HG02571 (cell line): ENCODE measurements around the gene RAB28.

Experiments used
- ATAC-seq: cut with Tn5 transposase; IDR thresholded peaks from one replicate; pipeline ENCODE4 v1.9.1; 2021; ENCODE audit warnings: mild to moderate bottlenecking, moderate library complexity; ENCODE audit not compliant: unreplicated experiment

RAB28 gene

DNA sequence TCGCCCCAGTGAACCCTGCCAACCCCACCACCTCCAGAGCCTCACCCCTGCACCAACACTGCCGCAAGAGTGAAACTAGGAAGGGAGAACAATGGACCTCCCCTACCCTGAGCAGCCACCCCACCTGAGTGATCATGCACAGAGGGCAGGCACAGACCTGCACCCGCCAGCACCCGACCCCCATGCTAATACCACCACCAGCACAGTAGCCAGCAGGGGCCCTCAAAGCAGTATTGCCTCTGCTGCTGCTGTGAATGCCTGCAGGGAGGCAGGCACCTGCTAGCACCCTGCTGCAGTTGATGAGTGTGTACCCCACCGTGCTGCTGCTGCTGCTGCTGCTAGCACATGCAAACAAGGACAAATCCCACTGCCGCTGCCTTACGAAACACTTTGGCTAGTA is 100.1 kb downstream of the RAB28 start:
- no peak for ATAC-seq

DNA sequence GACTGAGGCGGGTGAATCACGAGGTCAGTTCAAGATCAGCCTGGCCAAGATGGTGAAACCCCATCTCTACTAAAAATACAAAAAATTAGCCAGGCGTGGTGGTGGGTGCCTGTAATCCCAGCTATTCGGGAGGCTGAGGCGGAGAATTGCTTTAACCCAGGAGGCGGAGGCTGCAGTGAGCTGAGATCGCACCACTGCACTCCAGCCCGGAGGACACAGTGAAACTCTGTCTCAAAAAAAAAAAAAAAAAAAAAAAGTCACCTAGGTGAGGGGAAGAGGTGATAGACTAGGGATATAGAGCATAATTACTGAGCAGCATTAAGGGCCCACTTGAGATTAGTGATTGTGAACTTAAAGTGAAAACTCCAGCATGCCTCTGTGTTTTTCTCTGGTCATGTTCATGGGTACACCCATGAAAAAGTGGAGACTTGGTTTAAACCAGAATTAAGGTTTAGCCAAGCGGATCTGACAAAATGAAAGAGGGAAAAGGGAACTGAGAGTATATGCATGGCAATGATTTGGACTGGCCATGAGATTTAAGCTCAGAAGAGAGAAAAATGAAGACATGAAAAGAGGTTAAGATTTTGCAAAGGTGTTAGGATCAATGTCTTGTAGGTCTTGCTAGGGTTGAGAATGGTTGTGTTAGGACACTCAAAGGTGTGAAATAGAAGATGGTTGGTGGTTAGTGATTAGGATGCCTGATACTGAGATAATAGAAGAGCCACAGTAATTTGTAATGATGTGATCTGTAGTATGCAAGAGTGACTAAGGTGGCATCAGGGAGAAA is 105.0 kb downstream of the RAB28 start:
- ATAC-seq: no peak

DNA sequence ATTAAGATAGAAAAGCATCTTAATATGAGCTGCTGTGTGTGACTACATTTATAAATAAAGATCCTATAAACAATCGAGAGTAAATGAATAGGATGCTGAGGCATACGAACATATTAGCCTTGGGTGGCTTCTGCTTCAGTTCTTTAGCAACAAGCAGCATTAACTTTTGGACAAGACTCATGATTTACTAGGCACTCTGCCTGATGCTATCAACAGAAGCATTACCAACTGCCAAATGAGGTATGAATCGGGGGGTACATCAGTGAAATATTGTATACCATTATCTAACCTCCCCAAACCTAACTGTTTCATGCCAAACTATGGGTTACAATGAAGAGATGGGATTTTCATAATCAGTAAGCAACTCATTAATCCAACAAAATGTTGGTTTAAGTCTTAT is 113.1 kb downstream of the RAB28 start:
- ATAC-seq: no peak

DNA sequence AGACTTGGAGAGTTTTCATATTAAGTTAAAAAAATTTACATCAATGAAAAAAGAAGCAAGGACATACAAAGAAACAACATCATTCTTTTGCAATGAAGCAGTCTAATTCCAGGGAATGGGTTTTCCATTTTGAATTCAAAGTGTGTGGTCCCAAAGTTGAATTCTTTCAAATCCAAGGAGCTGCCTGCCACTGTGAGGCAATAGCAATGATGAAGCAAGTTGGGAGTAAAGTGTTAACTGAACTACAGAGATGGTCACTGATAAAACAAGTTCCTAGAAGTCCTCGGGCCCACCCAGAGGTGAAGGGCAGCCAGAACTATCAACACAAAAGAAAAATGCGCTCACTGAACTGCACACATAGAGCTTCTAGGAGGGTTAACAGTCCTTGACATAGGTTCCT is 115.9 kb downstream of the RAB28 start:
- no peak for ATAC-seq

DNA sequence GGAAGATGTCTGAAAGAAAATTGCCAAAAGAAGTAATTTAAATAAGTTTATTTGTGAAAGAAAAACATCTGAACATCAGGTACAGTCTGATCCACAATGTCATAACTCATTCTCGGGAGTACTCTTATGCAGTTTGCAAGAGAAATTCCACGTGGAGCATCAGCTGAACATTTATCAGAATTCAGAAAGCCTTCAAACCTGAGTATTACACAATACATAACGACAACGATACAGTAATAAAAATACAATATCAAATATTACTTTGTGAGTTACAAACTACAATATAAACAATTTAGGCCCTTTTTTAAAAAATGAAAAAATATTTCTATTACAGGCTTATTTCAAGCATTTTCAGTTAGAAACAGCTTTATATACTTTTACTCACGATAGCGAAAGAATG is 116.4 kb downstream of the RAB28 start:
- no peak for ATAC-seq

DNA sequence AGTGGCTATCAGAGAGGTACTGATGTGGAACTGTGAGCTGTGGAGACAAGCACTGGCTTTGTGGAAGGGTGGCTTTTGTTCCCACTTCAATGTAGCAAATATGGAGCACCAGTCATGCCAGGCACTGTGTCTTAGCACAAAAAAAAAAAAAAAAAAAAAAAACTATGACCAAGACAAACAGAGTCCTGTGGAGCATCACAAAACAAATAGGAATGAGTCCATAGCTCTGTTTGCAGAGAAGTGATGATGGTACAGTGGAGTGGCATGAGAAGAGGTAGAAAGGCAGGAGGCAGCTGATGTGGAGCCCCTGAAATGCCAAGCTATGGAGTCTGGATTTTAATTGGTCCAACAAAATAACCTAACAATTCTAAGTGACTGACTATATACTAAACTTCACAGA is 116.9 kb downstream of the RAB28 start:
- no peak for ATAC-seq

DNA sequence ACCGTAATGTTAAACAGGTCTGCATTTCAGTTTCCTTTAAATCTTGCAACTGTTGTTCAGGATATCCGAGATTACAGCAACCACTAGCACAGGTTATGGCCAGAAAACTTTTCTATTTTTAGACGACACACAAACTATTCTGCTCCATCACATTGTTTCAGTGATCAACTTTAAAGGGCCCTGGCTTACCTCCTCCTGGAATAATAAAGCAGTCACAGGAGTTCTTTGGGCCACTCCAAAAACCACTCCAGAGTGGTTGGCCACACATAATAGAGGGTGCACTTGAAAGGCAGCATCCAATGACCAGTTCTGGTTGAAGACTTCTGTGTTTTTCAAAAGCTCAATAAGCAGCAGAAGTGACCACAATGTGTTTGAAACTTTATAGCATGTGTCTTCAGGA is 118.9 kb downstream of the RAB28 start:
- ATAC-seq: no peak

DNA sequence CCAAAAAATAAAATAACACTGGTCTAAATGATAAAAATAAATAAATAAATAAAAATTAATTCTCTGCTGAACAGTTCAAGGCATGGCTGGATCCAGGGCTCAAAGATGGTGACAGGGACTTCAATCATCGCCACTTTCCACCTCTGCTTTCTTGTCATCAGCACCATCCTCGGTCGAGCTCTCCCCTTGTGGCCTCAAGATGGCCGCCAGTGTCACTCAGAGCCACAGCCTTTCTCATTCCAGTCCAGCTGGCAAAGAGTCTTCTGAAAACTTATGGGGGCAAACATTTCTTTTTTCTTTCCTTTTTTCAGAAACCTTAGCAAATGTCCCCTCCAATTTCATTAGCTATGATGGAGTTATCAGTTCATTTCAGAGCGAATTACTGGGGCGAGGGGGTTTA is 119.5 kb downstream of the RAB28 start:
- no peak for ATAC-seq

DNA sequence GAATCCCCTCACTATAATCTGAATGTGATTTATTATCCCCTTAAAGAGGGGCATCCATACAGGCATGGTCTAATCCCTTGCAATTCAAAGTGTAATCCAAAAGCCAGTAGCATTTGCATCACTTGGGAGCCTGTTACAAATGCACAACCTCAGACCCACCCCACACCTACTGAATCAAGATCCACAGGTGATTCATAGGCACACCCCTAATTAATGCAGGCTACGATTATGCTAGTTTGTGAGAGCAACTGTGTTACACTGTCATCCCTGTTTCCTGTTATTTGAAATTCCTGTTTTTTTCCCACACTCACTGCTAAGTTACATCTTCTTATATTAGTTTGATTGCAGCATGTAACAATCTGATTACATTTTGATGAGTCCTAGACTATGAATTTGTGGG is 120.0 kb downstream of the RAB28 start:
- no peak for ATAC-seq

DNA sequence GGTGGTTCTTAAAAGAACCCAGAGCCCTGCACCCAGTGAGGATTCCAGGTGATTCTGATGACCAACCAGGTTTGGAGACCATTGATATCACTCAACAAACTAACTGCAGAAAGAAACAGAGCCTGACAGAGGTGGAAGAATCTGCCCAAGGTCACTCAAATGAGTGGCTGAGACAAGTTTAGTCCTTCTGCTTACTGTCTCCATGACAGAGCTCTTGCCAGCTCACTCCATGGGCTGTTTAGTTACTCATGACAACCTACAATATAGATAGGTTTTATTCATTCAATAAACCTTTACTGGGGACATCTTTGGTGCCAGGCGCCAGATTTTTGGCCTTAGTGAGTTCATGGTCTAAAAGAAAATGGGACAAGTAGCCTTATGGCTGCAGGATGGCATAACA is 124.3 kb downstream of the RAB28 start:
- ATAC-seq: no peak

DNA sequence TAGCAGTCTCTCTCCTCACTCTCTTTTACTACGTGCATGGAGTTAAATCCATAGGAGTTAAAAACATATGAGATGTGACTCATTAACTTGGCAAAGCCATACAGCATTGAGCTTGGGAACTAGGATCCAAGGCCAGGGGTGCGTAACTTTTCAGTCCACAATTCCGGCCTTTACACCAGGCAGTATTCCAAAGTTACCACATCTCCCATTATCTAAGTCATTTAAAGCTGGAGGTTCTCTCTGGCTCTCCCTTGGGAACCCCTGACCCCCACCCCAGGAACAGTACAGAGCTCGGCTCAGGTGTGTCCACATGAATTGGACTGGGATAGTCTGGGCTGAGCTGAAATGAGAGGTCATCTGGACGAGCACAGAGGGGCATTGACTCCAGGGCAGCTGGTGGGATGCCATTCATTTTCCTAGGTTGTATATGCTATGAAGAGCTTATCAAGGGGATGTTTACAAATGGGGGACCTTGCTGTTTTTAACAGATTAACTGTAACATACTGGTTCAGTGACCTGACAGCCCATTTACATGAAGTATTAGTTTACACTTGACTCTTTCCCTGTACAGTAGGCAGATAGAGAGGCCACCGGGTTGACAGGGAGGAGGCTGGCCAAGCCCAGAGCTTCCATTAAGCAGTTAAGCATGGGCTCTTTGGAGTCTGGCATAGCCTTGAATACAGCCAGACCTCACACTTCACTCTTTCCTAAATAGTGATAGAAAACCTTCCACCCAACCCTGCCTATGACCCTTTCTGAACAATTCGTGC is 128.8 kb downstream of the RAB28 start:
- ATAC-seq: no peak

DNA sequence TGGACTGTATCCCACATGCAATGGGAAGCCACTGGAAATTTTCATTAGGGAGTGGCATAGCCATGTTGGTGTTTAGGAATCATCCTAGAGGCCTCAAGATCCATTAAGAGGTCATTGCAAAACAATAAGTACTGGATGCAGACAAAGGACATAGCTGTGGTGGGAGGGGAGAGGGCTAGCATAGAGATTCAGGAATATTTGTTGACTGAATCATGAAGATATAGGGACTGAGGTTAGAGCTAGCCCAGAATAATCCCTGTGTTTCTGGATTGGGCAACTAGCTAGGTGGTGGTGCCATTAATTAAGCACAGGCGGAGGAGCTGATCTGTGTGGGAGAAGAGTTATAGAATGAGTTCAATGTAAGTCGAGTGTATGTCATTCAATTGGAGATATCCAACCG is 135.0 kb downstream of the RAB28 start:
- no peak for ATAC-seq

DNA sequence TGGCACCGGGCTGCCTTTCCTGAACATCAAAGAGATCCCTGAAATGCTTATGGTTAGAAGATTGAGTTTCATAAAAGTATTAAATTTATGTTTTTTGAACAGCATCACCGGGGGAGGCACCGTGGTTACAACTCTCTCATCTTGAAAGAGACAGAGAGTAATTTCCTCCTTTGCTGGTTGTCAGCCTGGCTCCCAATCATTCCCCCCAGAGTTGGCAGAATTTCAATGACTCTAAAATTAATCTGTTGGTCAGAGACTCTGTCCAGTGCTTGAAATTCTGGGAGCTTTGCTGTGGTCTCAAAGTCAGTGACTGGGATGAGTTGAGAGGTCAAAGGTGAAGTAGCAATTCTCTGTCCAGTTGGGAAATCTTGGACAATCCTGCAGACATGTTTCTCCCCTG is 135.9 kb downstream of the RAB28 start:
- ATAC-seq: no peak

DNA sequence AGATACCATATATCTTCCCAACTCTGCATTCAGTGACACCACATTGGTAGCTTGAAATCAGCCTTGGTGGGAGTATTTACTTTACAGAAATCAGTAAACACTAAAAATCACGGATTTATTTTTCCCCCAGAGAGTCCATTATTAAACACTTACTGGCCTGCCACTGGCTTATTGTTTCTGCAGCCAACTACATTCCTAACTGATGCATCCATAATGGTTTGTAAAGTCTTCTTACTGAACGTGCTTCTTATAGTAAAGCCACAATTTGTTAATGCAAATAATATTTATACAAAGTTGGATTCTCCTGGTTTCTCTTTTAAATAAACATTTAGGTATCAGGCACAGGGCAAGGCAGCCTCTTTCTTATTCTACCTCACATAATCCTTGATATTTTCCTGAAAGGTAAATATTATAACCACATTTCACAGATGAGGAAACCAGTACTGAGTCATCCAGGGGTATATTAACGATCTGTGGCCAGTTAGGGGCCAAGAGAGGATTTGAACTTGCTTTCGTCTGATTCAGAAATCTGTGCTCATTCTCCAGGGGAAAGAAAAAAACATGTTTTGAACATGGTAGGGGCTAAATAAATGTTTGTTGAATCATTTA is 136.5 kb downstream of the RAB28 start:
- no peak for ATAC-seq

DNA sequence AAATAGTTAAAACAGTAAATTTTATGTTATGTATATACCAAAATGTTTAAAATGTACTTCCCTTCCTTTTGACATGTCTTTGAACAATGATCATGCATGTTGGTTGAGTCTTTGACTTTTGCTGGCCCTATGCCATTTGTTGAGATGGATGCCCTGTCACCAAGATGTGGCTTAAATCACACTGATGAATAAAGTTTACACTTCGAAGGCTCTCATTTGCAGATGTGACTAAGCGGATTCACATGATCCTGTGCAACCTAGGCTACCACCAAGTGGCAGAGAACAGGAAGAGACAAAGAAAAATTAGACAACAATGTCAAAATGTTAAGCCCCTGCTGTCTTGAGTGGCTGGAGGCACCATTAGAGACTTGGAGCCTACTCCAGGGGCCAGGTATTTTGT is 139.9 kb downstream of the RAB28 start:
- ATAC-seq: no peak

DNA sequence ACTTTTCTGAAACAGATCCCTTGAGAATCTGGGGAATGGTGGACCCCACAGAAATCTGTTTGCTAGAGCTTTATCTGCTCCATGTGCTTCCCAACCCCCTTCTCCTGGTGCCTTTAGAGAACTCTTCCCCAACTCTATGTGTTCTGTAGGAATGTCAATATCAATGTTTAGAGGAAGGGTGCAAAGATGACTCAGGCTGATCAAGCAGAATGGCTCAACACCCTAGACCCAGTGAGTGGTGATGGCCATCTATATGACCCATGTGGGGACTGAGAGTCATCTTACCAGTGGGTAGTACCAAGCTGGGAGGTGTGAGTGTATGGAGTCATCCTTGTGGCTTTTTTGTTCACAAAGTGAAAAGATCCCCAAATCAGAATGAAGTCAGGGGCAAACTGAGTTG is 143.5 kb downstream of the RAB28 start:
- no peak for ATAC-seq

DNA sequence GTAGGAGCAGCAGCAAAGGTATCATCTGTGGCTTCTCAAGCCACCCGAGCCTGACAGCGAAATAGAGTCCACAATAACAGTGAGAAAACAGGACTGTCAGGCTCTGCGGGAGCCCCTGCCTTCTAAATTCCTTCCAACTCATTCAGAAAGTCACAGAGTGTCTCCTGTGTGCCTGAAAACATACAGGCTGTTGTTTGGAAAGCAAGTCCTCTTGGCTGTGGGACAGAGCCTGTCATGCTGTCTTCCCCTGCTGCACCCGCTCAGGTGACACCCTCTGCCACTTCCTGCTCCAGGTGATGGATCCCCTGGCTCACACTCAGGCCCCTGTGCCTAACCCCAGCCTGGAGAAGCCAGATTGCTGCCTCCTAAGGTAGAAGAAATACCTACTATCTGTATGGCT is 152.3 kb downstream of the RAB28 start:
- ATAC-seq: no peak

DNA sequence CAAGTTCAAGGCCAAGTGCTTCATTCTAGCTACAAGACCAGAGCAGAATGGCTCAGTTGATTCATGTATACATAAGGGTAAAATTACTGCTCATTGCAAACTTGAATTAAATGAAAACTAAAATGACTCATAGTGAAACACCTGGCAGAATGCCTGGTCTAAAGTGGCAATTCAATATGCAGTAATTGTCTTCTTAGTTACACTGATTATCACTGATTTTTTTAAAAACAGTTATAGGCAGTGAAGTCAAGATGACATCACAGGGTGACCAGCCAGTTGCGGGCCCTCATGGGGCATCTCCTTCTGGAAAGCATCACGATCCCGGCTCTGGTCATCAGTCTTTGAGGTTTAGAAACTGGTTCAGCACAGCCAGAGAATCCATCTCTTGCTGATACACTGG is 154.2 kb downstream of the RAB28 start:
- no peak for ATAC-seq

DNA sequence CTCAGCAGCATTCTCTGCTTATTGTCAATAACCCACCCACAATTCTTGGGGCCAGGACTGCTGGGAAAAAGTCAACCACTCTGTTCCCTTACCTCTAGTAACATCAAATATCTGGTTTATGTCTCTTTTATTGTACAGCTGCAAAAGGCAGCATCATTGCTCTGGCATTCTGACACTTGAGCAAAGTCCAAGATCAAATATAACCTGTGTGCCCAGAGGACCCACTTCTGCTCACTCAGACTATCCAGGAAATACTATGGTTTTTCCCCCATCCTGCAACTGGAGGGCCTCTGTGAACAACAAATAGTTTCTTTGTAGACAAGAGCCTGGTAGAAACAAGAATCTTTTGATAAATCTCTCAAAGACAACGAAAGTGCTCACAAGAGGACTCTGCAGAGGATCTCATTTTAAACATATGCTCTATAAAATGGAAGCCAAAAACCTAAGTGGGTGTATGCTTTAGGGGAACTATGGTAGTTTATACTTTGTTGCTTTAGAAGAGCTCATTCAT is 154.7 kb downstream of the RAB28 start:
- no peak for ATAC-seq

DNA sequence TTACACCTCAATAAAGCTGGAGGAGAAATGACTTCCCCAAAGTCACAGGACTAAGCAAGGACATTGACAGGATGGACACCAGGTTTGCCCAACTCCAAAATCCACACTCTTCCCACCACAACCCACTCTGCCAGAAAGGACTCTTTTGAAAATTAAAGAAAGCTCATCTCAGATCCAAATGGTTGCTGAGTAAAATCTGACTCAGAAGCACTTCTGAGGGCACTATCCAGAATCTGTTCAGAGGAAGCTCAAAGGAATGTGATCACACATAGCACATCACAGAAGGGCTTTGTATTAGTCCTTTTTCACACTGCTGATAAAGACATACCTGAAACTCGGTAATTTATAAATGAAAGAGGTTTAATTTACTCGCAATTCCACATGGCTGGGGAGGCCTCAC is 155.5 kb downstream of the RAB28 start:
- no peak for ATAC-seq

DNA sequence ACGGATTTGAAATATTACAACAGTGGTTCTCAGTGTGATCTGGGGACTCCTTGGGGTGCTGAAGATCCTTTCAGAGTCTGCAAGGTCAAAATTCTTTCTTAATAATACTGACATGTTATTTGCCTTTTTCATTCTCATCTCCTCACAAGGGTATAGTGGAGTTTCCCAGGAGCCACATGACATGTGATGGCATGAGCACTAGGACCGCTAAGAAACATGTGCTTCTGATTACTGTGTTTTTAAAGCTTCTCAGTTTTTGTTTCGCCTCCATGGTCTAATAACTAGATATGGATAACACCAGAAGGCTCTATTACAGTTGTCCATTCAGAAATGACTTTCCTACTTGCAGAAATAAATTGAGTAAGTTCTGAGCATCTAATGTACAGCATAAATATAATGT is 156.1 kb downstream of the RAB28 start:
- ATAC-seq: no peak

DNA sequence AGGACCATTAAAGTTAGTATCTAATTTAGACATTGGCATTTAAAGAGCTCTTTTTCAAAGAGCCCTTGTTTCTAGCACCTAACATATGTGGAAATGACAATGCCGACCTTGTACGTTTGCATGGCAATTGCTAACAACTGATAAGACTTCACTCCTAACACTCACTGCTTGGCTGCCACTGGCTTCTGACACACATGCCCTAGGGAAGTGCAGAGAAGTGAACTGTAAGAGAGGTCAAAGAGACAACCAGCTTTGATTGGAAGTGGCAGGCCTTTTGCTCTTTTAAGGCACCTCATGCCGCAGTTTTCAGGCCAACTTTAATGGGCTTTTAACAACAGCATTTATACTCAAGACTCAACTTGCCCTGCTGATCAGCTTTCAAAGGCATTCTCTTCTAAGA is 158.4 kb downstream of the RAB28 start:
- ATAC-seq: no peak
